Calu3 (cell line): ENCODE measurements around the gene ZNF710. TPM values are rescaled to one million over a fixed set of nuclear protein-coding genes. Genes with fewer than 3 reads are reported as not detected.

ENCODE experiments used
- BruUV-seq: library from RNA; stranded (reverse); fragments of 400-500 nt; replicated peaks from 2 replicates; lab custom pipeline; 2021; lab: Mats Ljungman, UMichigan
- CTCF ChIA-PET: fragments of 300-600 bp; sonication (Branson Sonifier 250); formaldehyde crosslinking; loops from one replicate; lab custom pipeline; 2022; ENCODE audit warnings: antibody characterized with exemption; lab: Charles Lee
- DNase-seq: peaks from one replicate; pipeline ENCODE4 v3.0.0; 2022
- H3K27ac Mint-ChIP-seq: one replicate; pipeline ENCODE4 v1.8.0; 2022; ENCODE audit warnings: mixed read lengths; ENCODE audit not compliant: unreplicated experiment
- H3K27me3 Mint-ChIP-seq: one replicate; pipeline ENCODE4 v1.8.0; 2022; ENCODE audit warnings: mixed read lengths; ENCODE audit not compliant: unreplicated experiment
- H3K36me3 Mint-ChIP-seq: one replicate; pipeline ENCODE4 v1.8.0; 2022; ENCODE audit warnings: mild to moderate bottlenecking, moderate library complexity, mixed read lengths; ENCODE audit not compliant: insufficient read depth, unreplicated experiment
- H3K4me1 Mint-ChIP-seq: one replicate; pipeline ENCODE4 v1.8.0; 2022; ENCODE audit warnings: mild to moderate bottlenecking, low read depth, mixed read lengths; ENCODE audit not compliant: unreplicated experiment
- H3K4me3 Mint-ChIP-seq: one replicate; pipeline ENCODE4 v1.8.0; 2022; ENCODE audit warnings: mild to moderate bottlenecking, low read depth, moderate library complexity, mixed read lengths; ENCODE audit not compliant: unreplicated experiment
- H3K9me3 Mint-ChIP-seq: one replicate; pipeline ENCODE4 v1.8.0; 2022; ENCODE audit warnings: low read depth, mixed read lengths; ENCODE audit not compliant: unreplicated experiment
- CTCF ChIP-seq: fragments of 200-600 bp; IDR thresholded peaks from one replicate; pipeline ENCODE4 v1.8.0; 2022; ENCODE audit warnings: antibody characterized with exemption; ENCODE audit not compliant: unreplicated experiment
- intact Hi-C: fragments of 100-400 bp; cut with micrococcal nuclease; formaldehyde crosslinking; loops from one replicate; pipeline ENCODE4 v1.10.0; 2022; ENCODE audit not compliant: unreplicated experiment
- total RNA-seq: library from RNA; stranded (reverse); gene quantifications from 2 replicates; pipeline ENCODE4 v1.2.3, GENCODE V29; 2022

ZNF710 gene
- total RNA-seq, 1 experiment from 2014 or later, result 15.4 TPM

DNA sequence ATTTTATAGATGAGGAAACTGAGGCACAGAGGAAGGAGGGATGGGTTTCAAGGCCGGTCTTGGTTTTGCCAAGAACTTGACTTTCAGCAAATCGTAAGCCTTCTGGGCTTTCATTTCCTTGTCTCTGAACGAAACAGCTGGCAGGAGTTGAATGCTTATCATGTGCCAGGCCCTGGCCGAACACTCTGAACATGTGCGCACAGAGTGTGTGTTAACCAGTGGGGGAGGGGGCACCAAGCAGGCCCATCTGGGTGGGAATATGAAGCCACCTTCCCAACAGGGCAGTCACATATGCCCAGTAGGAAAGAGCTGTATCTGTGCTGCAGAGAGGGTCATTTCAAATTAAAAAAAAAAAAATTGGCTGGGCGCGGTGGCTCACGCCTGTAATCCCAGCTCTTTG, 29.3 kb downstream of the ZNF710 start:
- TF ChIP-seq CTCF, result no peak
- Mint-ChIP-seq H3K4me1 (peaks cover 40% of the 10 kb centered on the region), H3K27ac (no peak overlapping the region), H3K4me3 (no peak overlapping the region), H3K9me3 (no peaks in the 10 kb centered on the region), H3K36me3 (peaks cover 11% of the 10 kb centered on the region), H3K27me3 (no peaks in the 10 kb centered on the region)
- intact Hi-C loops, result no loop called here
- no peak for DNase-seq
- BruUV-seq, result no TSS peak
- CTCF ChIA-PET, result no interaction called here

- peaks cover 14% of the 10 kb centered on the region for H3K36me3 Mint-ChIP-seq
- peaks cover 49% of the 10 kb centered on the region for H3K4me1 Mint-ChIP-seq
- intact Hi-C loops, result no loop called here
- CTCF ChIA-PET, result no interaction called here
- H3K27ac Mint-ChIP-seq, result no peak overlapping the region
- no peak overlapping the region for H3K4me3 Mint-ChIP-seq
- H3K27me3 Mint-ChIP-seq, result no peaks in the 10 kb centered on the region
- DNase-seq, result no peak
- TF ChIP-seq CTCF, result no peak
- H3K9me3 Mint-ChIP-seq, result no peaks in the 10 kb centered on the region
- no TSS peak for BruUV-seq
Observed at GRCh38 chr15:90031231-90031791, 30.2 kb downstream of the ZNF710 start.

DNA sequence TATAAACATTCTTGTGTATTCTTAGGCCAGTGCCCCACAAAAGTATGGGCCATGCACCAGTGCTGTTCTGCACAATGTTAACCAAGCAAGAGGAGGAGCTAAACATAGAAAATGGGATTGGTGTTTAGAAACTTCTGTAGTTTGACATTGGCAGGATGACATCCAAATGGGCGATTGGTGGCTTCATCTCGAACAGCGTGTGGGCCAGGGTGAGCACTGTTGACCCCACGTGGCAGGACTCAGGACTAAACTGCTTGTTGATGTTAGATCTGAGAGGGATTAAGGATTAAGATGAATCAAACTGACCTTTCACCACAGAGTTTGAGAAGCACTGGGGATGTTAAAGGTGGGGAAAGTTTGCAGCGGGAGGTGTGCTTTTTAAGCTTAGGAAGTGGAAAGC, 31.9 kb downstream of the ZNF710 start:
- BruUV-seq, result no TSS peak
- CTCF ChIA-PET, result interaction anchor here (0.6 kb wide), 1 partner anchor 944 kb away, joined by 3 read pairs; no protein-coding TSS in a partner anchor
- peaks cover 65% of the 10 kb centered on the region for H3K4me1 Mint-ChIP-seq

GRCh38 chr15:90033448-90033847, 32.3 kb downstream of the ZNF710 start:
- TF ChIP-seq CTCF, result no peak
- Mint-ChIP-seq H3K27me3 (no peaks in the 10 kb centered on the region), H3K4me3 (no peak overlapping the region), H3K36me3 (peaks cover 22% of the 10 kb centered on the region), H3K27ac (peak overlapping the region; percentile 35), H3K9me3 (no peaks in the 10 kb centered on the region), H3K4me1 (peaks cover 67% of the 10 kb centered on the region)
- intact Hi-C loops, result no loop called here
- CTCF ChIA-PET, result interaction anchor here (1.1 kb wide), 1 partner anchor 116 kb away, joined by 3 read pairs; no protein-coding TSS in a partner anchor
- BruUV-seq, result no TSS peak
- DNase-seq, result no peak

More for the DNA sequence above, 31.9 kb downstream of the ZNF710 start:
- Mint-ChIP-seq H3K4me3 (no peak overlapping the region), H3K27me3 (no peaks in the 10 kb centered on the region), H3K27ac (peak overlapping the region; percentile 35), H3K9me3 (no peaks in the 10 kb centered on the region), H3K36me3 (peaks cover 19% of the 10 kb centered on the region)
- intact Hi-C loops, result no loop called here
- DNase-seq, result no peak
- TF ChIP-seq CTCF, result no peak
